Middle frontal gyrus (tissue), 1 donor: ENCODE measurements around the gene ZNHIT6.
"Not testable (repeated sequence)": the region's sequence is repeated elsewhere in the genome, so short reads cannot be mapped to it uniquely, and the experiment has no call there.

Source experiments
- DNase-seq: peaks from one replicate; pipeline ENCODE4 v3.0.0-alpha.2; 2015; ENCODE audit warnings: low spot score; ENCODE audit errors: extremely low spot score

The ZNHIT6 gene

DNA sequence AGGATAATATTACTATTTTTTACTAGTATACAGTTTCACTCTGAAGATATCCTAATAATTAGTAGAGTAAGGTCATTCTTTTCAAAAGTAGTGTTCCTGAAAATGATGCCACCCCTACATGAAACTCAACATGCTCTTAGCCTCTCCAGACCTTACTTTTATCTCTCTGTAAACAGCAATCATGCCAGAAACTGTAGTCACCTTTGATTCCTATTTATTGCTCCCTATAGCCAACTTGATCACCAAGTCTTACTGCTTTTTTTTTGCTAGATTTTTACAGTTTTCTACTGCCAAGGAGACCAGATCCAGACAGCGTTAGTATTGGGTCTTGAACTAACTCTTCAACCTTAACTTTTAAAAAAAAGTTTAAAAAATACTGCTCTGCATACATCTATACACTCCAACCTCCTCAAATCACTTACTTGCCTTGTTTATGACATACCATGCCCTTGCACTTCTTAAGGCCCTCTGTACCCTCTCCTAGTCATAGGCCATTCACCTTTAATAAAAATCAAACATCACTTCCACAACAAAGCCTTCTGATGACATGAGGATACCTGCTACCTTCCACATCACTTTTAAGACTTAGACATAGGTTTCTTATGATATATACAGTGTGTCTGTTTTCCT, 36.1 kb downstream of the ZNHIT6 start:
- DNase-seq, result no peak

DNA sequence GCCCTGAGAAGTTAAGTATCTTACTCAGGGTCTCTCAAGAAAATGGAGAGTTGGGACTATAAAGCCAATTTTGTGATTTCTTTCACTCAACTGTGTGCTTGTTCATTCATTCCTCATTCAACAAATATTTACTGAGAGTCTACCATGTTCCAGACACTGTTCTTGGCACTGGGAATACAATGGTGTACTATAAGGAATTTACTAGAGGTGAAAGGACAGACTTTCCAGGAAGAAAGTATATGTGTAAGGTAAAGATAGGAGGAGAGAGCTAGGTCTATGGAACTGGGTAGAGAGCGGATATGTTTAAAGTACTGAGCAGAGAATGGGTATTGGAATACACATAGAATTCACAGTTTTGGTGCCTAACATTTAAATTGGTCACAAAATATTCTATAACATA, 42.3 kb downstream of the ZNHIT6 start:
- no peak for DNase-seq

DNA sequence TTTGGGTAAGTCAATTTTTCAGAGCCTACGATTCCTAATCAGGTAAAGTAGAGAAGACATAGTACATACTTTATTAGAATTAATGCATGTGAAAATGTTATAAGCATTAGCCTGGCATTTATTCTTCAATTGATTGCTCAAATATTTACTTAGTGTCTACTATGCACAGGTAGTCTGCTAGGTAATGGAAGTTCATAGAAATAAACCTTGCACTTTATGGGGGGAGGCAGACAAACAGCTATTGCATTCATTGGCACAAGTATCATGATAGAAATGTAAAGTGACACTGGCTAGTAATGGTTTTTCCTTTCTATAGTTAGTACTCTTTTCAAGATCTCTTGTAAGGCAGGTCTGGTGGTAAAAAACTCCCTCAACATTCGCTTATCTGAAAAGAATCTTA, 44.9 kb downstream of the ZNHIT6 start:
- no peak for DNase-seq

DNA sequence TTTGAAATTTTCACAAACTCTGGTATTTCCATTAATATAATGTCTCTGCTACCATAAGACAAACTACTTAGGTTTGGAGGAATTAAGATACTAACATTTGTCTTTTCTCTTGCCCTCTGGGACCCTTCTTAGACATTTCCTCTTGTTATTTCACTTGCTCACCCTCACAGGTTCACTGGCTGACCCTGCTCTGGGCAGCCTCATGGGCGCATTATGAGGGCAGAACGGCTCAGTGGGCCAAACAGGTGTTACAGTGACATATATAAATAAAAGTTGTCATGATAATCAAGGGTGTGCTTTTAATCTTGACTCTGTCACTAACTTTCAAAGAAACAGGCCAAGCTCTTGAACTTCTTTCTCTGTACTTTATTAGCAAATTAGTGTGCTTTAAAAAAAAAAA, 46.5 kb downstream of the ZNHIT6 start:
- no peak for DNase-seq

DNA sequence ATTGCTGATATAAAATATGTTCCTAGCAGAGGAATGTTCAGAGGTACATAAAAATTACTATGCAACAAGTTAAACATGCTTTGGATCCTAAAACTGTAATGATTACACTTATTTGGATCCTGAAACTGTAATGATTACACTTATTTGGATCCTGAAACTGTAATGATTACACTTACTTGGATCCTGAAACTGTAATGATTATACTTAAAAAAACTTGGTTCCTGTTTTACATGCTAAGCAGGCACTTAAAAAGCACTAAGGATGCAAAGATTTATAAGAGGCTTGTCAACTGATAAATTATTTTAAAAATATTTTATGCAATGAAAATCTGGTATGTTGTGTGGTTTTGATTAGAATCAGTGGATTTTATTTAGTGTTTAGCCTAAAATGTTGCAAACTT, 47.7 kb downstream of the ZNHIT6 start:
- DNase-seq, result no peak

DNA sequence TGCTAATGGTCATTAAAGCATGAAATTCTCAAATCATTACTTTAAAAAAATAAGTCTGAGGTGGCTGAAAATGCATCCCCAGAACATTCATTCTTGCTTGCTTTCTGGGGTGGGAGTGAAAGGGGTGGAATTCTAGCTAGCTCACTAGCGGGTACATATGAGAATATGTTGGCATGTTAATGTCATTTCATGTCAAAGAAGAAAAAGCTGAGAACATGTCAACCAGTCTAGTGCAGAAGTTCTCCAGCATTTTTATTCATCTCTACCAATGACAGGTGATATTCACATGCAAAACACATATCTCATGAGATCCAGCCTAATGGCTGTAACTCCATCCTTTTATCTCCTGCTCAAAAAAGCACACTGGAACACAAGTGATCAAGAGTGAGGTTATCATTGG, 49.1 kb downstream of the ZNHIT6 start:
- no peak for DNase-seq

DNA sequence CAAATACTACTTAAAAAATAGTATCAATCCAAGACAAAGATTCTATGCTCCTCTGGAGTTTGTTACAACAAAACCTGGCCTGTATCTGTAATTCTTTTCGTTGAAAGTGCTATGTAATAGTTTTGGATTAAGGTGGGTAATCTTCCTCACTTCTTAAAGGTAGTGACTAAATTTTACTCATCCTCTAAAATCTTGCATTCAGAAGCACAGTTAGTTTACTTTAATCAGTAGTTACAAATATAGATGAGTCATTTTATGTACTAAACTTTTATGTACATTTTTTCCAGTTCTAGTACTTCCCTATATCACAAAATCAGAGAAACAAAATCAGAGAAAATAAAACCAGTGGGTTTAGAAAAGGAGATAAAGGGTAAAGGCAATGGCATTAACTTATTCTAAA, 51.3 kb downstream of the ZNHIT6 start:
- DNase-seq, result no peak

DNA sequence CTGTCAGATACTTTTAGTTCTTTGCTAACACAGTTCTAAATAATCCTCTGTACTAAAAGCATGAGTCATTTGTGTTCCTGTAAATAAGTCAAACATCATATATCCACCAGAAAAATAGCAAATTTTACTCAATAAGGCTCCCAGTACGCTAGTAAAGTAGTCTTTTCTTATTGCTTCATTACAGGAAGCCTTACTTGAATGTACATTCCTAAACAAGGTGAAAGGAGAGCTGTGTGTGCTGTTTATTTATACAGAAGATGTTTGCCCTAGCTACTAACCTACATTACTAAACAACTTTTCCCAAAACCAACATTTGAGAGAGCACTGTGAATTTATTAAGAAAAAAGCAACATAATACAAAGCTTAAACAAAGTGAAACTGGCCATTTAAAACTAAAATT, 52.0 kb downstream of the ZNHIT6 start:
- DNase-seq, result no peak

- DNase-seq, result no peak
These were observed 52.9 kb downstream of the ZNHIT6 start for GRCh38 chr1:85655315-85655714.

DNA sequence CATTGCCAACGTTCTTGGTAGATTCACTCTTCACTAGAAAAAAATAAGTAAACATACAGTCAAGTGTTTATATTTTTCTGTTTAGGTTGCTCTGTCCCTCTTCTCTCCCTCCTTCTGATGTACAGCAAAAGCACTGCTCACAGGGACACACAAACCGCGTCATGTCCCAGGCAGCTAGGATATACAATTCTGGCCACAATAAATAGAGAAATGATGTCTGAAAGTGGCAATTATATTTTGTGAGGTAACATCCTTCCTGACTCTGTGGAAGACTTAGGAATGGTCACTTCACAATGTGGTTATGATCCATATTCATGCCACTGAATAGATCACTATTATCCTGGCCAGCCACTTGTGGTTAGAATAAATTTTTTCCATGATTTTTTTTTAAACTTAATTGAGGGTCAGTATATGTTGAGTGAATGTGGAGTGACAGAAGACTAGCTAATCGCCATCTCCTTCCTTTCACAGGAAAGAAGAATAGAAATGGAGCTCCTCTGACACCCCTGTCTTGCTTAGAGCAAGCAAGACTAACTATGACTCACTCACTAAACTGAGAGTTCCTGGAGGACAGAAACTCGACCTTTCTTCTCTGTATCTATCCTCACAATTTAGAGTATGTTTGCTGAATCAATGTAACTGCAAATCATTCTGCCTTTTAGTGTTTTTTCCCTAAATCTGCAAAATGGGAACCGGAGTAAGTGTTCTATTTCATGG, 54.0 kb downstream of the ZNHIT6 start:
- no peak for DNase-seq

GRCh38 chr1:85652327-85652726, 55.9 kb downstream of the ZNHIT6 start:
- DNase-seq, result no peak

- DNase-seq, result no peak
These were observed 57.6 kb downstream of the ZNHIT6 start for GRCh38 chr1:85650645-85651044.

- no peak for DNase-seq
These were observed 58.6 kb downstream of the ZNHIT6 start for GRCh38 chr1:85649591-85649990.

DNA sequence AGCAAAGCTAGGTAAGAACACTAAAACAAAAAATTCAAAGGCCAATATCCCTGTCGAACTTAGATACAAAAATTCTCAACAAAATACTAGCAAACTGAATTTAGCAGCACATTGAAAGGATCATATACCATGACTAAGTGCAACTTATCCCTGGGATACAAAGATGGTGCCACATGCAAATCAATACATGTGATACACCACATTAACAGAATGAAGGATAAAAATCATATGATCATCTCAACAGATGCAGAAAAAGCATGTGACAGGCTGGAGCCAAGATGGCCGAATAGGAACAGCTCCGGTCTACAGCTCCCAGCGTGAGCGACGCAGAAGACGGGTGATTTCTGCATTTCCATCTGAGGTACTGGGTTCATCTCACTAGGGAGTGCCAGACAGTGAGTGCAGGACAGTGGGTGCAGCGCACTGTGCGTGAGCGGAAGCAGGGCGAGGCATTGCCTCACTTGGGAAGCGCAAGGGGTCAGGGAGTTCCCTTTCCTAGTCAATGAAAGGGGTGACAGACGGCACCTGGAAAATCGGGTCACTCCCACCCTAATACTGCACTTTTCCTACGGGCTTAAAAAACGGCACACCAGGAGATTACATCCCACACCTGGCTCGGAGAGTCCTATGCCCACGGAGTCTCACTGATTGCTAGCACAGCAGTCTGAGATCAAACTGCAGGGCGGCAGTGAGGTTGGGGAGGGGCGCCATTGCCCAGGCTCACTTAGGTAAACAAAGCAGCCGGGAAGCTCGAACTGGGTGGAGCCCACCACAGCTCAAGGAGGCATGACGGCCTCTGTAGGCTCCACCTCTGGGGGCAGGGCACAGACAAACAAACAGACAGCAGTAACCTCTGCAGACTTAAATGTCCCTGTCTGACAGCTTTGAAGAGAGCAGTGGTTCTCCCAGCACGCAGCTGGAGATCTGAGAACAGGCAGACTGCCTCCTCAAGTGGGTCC, 66.4 kb downstream of the ZNHIT6 start:
- DNase-seq, result not testable (repeated sequence)

DNA sequence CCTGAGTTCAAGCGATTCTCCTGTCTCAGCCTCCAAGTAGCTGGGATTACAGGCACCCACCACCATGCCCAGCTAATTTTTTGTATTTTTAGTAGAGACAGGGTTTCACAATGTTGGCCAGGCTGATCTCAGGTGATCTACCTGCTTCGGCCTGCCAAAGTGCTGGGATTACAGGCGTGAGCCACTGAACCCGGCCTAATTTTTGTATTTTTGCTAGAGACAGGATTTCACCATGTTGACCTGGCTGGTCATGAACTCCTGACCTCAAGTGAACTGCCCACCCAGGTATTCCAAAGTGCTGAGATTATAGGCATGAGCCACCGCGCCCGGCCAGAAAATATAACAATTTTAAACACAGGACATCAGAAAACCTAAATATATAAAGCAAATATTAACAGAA, 68.3 kb downstream of the ZNHIT6 start:
- not testable (repeated sequence) for DNase-seq

DNA sequence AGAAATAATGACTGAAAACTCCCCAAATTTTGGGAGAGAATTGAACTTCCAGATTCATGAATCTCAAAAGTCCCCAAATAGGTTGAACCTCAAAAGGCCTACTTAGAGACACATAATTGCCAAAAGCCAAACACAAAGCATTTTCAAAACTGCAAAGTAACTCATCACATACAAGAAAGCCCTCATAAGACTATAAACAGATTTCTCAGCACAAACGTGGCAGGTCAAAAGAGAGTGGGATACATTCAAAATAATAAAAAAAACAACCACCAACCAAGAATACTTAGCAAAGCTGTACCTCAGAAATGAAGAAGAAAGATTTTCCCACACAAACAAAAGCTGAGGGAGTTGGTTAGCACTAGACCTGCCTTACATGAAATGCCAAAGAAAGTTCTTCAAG, 69.8 kb downstream of the ZNHIT6 start:
- no peak for DNase-seq

GRCh38 chr1:85630493-85630892, 77.7 kb downstream of the ZNHIT6 start:
- no peak for DNase-seq

GRCh38 chr1:85629532-85629920, 78.7 kb downstream of the ZNHIT6 start:
- DNase-seq, result no peak

- DNase-seq, result no peak
These were observed 79.3 kb downstream of the ZNHIT6 start for GRCh38 chr1:85628791-85629531.

DNA sequence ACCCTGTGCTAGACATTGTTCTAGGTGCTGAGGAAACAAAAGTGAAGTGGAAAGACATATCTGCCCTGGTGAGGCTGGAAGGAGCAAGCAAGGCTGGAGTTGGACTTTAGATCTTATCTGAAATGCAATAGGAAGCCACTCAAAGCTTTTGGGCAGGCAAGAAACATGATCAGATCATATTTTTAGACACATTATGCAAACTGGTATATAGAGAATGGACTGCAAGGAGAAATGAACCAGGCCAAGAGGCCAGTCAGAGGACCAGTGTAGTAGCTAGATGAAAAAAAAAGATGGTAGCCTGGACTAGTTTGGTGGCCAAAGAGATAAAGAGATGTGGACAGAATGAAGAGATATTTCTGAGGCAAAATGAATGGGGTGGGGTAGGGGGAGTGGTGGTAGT, 81.4 kb downstream of the ZNHIT6 start:
- DNase-seq, result no peak

GRCh38 chr1:85624361-85624760, 83.9 kb downstream of the ZNHIT6 start:
- DNase-seq, result no peak
